ENCODE results near the gene IWS1.
A peak's percentile ranks its signal among the peaks of the same experiment; 100 is the strongest.

IWS1 gene

GRCh38 chr2:127565261-127566138 is 39.2 kb upstream of the IWS1 start:
- H3K4me3 Mint-ChIP-seq: no peak overlapping the region
- H3K27ac Mint-ChIP-seq: no peak overlapping the region
- peaks cover 69% of the 10 kb centered on the region for H3K27me3 Mint-ChIP-seq (ENCODE audit: low read depth)
- H3K9me3 Mint-ChIP-seq: no peaks in the 10 kb centered on the region
- H3K4me1 Mint-ChIP-seq (ENCODE audit: low read depth): peaks cover 17% of the 10 kb centered on the region
- peaks cover 4% of the 10 kb centered on the region for H3K36me3 Mint-ChIP-seq (ENCODE audit: low read depth)

- Mint-ChIP-seq H3K4me1 (ENCODE audit: low read depth) (peaks cover 17% of the 10 kb centered on the region), H3K27me3 (ENCODE audit: low read depth) (peaks cover 62% of the 10 kb centered on the region), H3K36me3 (ENCODE audit: low read depth) (peaks cover 4% of the 10 kb centered on the region), H3K4me3 (no peak overlapping the region), H3K27ac (no peak overlapping the region), H3K9me3 (no peaks in the 10 kb centered on the region)
Measured at GRCh38 chr2:127564429-127565260, 38.4 kb upstream of the IWS1 start.

DNA sequence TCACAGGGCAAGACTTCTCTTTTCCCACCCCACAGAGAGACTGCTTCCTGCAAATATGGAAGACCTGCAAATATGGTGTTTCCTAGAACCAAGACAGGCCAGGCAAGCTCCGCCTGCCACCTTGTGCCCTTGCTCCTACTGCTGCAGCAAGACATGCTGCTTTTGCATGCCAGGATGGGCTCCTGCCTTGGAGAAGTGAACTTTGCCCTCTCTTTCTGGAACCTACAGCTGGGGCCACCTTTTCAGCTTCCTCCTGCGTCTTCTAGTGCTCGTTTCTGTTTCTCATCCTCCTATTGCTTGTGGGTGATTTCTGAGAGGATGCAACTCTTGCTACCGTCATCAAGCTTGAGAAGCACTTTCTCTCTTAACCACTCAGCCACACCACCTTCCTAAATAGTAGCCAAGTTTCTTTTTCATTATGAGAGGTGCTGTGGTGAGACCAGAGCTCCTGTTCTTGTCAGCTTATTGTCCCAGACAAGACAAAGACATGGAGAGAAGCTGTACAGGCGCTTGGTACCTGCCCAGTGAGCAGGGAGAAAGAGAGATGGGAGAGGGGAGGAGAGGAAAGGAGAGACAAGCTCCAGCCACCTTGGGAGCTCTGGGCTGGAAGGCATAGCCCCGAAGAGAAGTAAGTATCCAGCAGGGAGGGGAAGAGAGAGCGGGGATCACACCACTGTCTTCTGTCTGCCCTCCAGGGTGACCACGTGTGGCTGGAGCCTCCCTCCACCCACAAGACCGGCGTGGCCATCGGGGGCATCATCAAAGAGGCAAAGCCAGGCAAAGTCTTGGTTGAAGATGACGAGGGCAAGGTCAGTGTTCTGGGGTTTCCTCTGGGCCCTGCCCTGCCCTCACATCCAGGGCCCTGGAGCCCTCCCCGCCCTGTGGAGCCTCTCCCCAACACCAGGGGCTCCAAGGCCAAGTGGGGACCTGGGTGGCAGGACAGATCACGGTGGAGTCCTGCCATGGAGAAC is 37.5 kb upstream of the IWS1 start:
- Mint-ChIP-seq H3K27me3 (ENCODE audit: low read depth) (peaks cover 61% of the 10 kb centered on the region), H3K27ac (peak overlapping the region; percentile 78), H3K4me3 (peak overlapping the region; percentile 60), H3K4me1 (ENCODE audit: low read depth) (peaks cover 17% of the 10 kb centered on the region), H3K36me3 (ENCODE audit: low read depth) (peaks cover 4% of the 10 kb centered on the region), H3K9me3 (no peaks in the 10 kb centered on the region)

DNA sequence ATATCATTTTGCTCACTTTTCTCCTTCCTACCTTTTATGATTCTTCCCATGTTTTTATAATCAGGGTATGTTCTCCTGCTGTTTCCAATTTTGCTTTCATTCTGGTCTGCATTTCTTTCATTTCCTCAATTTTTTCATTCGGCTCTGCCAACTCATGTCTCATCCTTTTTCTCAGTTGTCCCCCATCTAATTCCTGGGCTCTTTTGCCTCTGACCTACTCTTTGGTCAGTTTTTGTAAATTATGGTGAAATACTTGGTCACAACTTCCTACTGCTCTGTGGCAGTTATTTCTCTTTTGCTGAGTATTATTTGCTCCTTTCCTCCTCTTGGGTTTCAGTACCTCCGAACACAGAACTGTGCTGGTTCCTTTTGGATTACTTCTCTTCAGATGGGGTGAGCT is 36.6 kb upstream of the IWS1 start:
- Mint-ChIP-seq H3K9me3 (no peaks in the 10 kb centered on the region), H3K27me3 (ENCODE audit: low read depth) (peaks cover 61% of the 10 kb centered on the region), H3K27ac (no peak overlapping the region), H3K36me3 (ENCODE audit: low read depth) (peaks cover 4% of the 10 kb centered on the region), H3K4me1 (ENCODE audit: low read depth) (peaks cover 17% of the 10 kb centered on the region), H3K4me3 (no peak overlapping the region)

DNA sequence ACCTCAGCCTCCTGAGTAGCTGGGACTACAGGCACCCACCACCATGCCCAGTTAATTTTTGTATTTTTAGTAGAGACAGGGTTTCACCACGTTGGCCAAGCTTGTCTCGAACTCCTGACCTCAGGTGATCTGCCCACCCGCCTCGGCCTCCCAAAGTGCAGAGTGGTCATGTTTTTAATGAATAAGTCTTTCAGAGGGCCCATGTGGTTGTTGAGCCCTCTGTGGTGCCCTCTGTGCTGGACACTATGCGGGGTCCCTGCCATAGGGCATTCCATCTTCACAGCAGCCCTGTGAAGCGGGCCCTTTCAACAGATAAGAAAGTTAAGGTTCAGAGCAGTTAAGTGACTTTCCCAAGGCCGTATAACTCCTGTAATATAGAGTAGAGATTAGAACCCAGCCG is 35.1 kb upstream of the IWS1 start:
- Mint-ChIP-seq H3K27me3 (ENCODE audit: low read depth) (peaks cover 61% of the 10 kb centered on the region), H3K36me3 (ENCODE audit: low read depth) (peaks cover 4% of the 10 kb centered on the region)

DNA sequence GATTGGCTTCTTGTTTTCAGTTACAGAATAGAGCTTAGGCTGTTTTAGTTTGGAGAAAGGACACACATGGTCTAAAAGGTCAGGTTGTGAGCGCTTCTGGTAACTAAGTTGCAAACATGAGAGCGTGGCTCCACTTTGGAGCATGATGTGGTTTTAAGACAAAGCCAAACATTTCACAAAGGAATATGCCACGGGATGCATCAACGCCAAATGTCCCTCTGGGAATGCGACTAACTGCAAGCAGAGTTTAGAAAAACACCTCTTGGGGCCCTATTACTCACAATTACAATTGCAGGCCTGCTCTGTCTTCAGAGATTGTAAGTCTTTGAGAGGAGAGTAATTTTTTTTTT is 34.6 kb upstream of the IWS1 start:
- H3K4me1 Mint-ChIP-seq (ENCODE audit: low read depth): peaks cover 17% of the 10 kb centered on the region
- peaks cover 63% of the 10 kb centered on the region for H3K27me3 Mint-ChIP-seq (ENCODE audit: low read depth)
- H3K36me3 Mint-ChIP-seq (ENCODE audit: low read depth): peaks cover 4% of the 10 kb centered on the region
- H3K4me3 Mint-ChIP-seq: no peak overlapping the region
- H3K9me3 Mint-ChIP-seq: peaks cover 14% of the 10 kb centered on the region
- no peak overlapping the region for H3K27ac Mint-ChIP-seq

More for the DNA sequence above, 35.1 kb upstream of the IWS1 start:
- H3K4me1 Mint-ChIP-seq (ENCODE audit: low read depth): peaks cover 17% of the 10 kb centered on the region
- H3K9me3 Mint-ChIP-seq: peaks cover 14% of the 10 kb centered on the region
- no peak overlapping the region for H3K4me3 Mint-ChIP-seq
- H3K27ac Mint-ChIP-seq: no peak overlapping the region

GRCh38 chr2:127560201-127560930 is 34.1 kb upstream of the IWS1 start:
- Mint-ChIP-seq H3K9me3 (peaks cover 14% of the 10 kb centered on the region), H3K36me3 (ENCODE audit: low read depth) (peaks cover 4% of the 10 kb centered on the region), H3K4me1 (ENCODE audit: low read depth) (peaks cover 18% of the 10 kb centered on the region), H3K4me3 (no peak overlapping the region), H3K27ac (no peak overlapping the region), H3K27me3 (ENCODE audit: low read depth) (peaks cover 65% of the 10 kb centered on the region)

GRCh38 chr2:127559454-127559853 is 33.2 kb upstream of the IWS1 start:
- peaks cover 4% of the 10 kb centered on the region for H3K36me3 Mint-ChIP-seq (ENCODE audit: low read depth)
- peaks cover 14% of the 10 kb centered on the region for H3K9me3 Mint-ChIP-seq
- no peak overlapping the region for H3K4me3 Mint-ChIP-seq
- peaks cover 68% of the 10 kb centered on the region for H3K27me3 Mint-ChIP-seq (ENCODE audit: low read depth)
- H3K4me1 Mint-ChIP-seq (ENCODE audit: low read depth): peaks cover 21% of the 10 kb centered on the region
- H3K27ac Mint-ChIP-seq: no peak overlapping the region

- no peak overlapping the region for H3K4me3 Mint-ChIP-seq
- H3K9me3 Mint-ChIP-seq: peaks cover 14% of the 10 kb centered on the region
- peaks cover 70% of the 10 kb centered on the region for H3K27me3 Mint-ChIP-seq (ENCODE audit: low read depth)
Measured at GRCh38 chr2:127558911-127559310, 32.6 kb upstream of the IWS1 start.

GRCh38 chr2:127552846-127553245 is 26.6 kb upstream of the IWS1 start:
- H3K36me3 Mint-ChIP-seq (ENCODE audit: low read depth): no peaks in the 10 kb centered on the region
- H3K4me3 Mint-ChIP-seq: no peak overlapping the region
- no peak overlapping the region for H3K27ac Mint-ChIP-seq
- H3K9me3 Mint-ChIP-seq: peaks cover 14% of the 10 kb centered on the region
- H3K27me3 Mint-ChIP-seq (ENCODE audit: low read depth): peaks cover 82% of the 10 kb centered on the region
- peaks cover 4% of the 10 kb centered on the region for H3K4me1 Mint-ChIP-seq (ENCODE audit: low read depth)

More at GRCh38 chr2:127558911-127559310, 32.6 kb upstream of the IWS1 start:
- Mint-ChIP-seq H3K4me1 (ENCODE audit: low read depth) (peaks cover 15% of the 10 kb centered on the region), H3K27ac (no peak overlapping the region), H3K36me3 (ENCODE audit: low read depth) (peaks cover 4% of the 10 kb centered on the region)

DNA sequence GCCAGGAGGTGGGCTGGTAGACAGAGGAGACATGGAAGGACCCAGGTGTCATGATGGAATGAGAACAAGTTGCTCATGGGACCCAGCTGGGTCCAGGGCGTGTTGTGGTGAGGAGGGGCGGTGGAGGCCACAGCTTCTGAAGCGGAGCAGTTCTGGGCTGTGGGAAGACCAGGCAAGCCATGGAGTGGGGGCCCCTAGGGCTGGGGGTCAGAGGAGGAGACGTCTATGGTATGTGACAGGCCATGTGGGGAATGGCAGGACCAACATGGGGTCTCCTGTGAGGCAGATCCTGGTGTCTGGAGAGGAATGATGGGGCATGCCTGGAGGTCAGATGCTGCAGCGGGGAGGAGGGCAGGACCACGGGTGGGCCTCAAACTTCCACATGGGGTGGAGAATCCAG is 26.0 kb upstream of the IWS1 start:
- Mint-ChIP-seq H3K36me3 (ENCODE audit: low read depth) (no peaks in the 10 kb centered on the region), H3K27ac (no peak overlapping the region), H3K4me3 (no peak overlapping the region), H3K9me3 (peaks cover 9% of the 10 kb centered on the region), H3K27me3 (ENCODE audit: low read depth) (peaks cover 81% of the 10 kb centered on the region), H3K4me1 (ENCODE audit: low read depth) (peaks cover 4% of the 10 kb centered on the region)

- peaks cover 81% of the 10 kb centered on the region for H3K27me3 Mint-ChIP-seq (ENCODE audit: low read depth)
- H3K27ac Mint-ChIP-seq: no peak overlapping the region
- no peaks in the 10 kb centered on the region for H3K9me3 Mint-ChIP-seq
- no peaks in the 10 kb centered on the region for H3K36me3 Mint-ChIP-seq (ENCODE audit: low read depth)
- peaks cover 4% of the 10 kb centered on the region for H3K4me1 Mint-ChIP-seq (ENCODE audit: low read depth)
- H3K4me3 Mint-ChIP-seq: no peak overlapping the region
Measured at GRCh38 chr2:127551221-127551930, 25.1 kb upstream of the IWS1 start.

GRCh38 chr2:127546797-127547196 is 20.5 kb upstream of the IWS1 start:
- Mint-ChIP-seq H3K36me3 (ENCODE audit: low read depth) (no peaks in the 10 kb centered on the region), H3K4me3 (no peak overlapping the region), H3K9me3 (no peaks in the 10 kb centered on the region), H3K27ac (no peak overlapping the region), H3K4me1 (ENCODE audit: low read depth) (no peaks in the 10 kb centered on the region), H3K27me3 (ENCODE audit: low read depth) (peaks cover 54% of the 10 kb centered on the region)

Data from T-helper 1 cell treated with Interleukin-12 subunit alpha and Interleukin-12 subunit beta and Interleukin-4 antibody, amounts not matched to agents 30 μg/mL and 1 μg/mL, for 36 hours (primary cell).